Measurements from ENCODE around the gene GORASP2.

DNA sequence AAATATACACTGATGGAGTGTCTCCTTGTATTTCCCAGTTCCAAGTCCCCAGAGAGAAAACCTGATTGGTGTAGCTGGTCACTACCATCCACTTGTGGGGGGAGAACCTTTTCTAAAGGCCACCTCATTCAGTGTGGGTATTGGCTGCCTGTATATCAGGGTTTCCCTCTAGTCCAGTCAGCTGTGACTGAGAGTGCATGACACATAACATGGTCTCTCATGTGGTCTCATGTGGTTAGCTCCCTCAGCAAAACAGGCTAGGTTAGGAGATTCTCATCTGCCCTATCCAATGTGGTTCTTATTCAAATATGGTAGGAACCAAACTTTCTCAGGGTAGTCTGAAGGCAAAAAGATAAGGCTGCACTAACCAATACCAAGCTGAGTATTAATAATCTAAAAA, 4.1 kb upstream of the GORASP2 start:
- TF ChIP-seq, protein P1, sequence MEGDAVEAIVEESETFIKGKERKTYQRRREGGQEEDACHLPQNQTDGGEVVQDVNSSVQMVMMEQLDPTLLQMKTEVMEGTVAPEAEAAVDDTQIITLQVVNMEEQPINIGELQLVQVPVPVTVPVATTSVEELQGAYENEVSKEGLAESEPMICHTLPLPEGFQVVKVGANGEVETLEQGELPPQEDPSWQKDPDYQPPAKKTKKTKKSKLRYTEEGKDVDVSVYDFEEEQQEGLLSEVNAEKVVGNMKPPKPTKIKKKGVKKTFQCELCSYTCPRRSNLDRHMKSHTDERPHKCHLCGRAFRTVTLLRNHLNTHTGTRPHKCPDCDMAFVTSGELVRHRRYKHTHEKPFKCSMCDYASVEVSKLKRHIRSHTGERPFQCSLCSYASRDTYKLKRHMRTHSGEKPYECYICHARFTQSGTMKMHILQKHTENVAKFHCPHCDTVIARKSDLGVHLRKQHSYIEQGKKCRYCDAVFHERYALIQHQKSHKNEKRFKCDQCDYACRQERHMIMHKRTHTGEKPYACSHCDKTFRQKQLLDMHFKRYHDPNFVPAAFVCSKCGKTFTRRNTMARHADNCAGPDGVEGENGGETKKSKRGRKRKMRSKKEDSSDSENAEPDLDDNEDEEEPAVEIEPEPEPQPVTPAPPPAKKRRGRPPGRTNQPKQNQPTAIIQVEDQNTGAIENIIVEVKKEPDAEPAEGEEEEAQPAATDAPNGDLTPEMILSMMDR (IDR thresholded peaks at IDR 0.05; ENCODE audit: low read depth, low read length, poor library complexity, severe bottlenecking), result no peak
- TF ChIP-seq EZH2phosphoT487 (IDR thresholded peaks at IDR 0.05; ENCODE audit: borderline replicate concordance, low read length), result no peak

All from DOHH2 (cell line).